Measurements from ENCODE around the gene KIAA0513.

KIAA0513 gene

GRCh38 chr16:85033171-85033570 lies 5.6 kb downstream of the KIAA0513 start:
- TF ChIP-seq REST (IDR thresholded peaks at IDR 0.05; ENCODE audit: insufficient read depth in 1 of 2, low read depth in 2 of 2, low read length in 2 of 2) (no peak), TAF1 (IDR thresholded peaks at IDR 0.05; ENCODE audit: borderline replicate concordance, insufficient read depth, low read length) (no peak), SIN3A (IDR thresholded peaks at IDR 0.05; ENCODE audit: borderline replicate concordance, insufficient read depth, low read length) (no peak), FOXP2 (optimal IDR thresholded peaks at IDR 0.05; ENCODE audit: borderline replicate concordance, extremely low read depth, extremely low read length, insufficient read depth) (no peak), POLR2AphosphoS5 (IDR thresholded peaks at IDR 0.05; ENCODE audit: low read depth, low read length) (no peak)

DNA sequence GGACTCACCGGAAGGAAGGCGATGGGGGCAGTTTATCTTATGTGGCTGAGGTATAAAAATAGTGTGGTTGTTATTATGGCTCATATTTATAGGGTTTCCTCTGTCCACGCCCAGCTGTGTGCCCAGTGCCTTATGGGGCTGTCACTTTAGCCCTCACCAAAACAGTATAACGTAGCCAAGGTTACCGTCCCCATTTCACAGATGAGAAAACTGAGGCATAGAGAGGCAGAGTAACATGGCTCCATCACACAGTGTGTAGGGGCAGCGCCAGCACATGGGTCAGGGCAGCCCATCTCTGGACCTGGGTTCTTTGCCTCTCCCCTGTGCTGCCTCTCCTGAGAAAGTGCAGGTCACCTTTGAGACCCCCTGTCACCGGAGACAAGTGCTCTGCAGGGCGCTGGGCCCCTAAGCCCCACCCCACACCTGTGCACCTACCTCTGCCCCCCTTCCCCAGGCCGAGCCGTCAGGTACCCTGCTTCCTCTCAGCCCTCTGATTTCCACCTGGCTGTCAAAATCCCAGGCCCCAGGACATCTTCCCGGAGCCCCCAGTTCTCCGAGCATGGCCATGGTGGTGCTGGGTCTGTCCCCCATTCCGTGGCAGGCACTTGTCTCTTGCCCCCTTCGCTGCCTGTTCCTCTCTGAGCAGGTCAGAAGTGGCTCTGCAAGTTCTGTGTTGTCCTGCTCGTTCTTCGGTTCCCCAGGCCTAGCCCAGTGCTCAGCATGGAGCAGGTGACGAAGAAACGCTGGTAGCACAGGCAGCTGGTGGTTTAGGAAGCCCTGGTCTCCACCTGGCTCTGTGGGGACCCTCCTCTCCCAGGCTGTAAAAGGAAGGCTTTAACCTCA lies 7.2 kb downstream of the KIAA0513 start:
- TF ChIP-seq REST (IDR thresholded peaks at IDR 0.05; ENCODE audit: insufficient read depth in 1 of 2, low read depth in 2 of 2, low read length in 2 of 2) = no peak
- TF ChIP-seq POLR2AphosphoS5 (IDR thresholded peaks at IDR 0.05; ENCODE audit: low read depth, low read length) = no peak
- TF ChIP-seq TAF1 (IDR thresholded peaks at IDR 0.05; ENCODE audit: borderline replicate concordance, insufficient read depth, low read length) = no peak
- TF ChIP-seq SIN3A (IDR thresholded peaks at IDR 0.05; ENCODE audit: borderline replicate concordance, insufficient read depth, low read length) = no peak
- no peak for TF ChIP-seq FOXP2 (optimal IDR thresholded peaks at IDR 0.05; ENCODE audit: borderline replicate concordance, extremely low read depth, extremely low read length, insufficient read depth)

- TF ChIP-seq REST (IDR thresholded peaks at IDR 0.05; ENCODE audit: insufficient read depth in 1 of 2, low read depth in 2 of 2, low read length in 2 of 2) = no peak
- TF ChIP-seq POLR2AphosphoS5 (IDR thresholded peaks at IDR 0.05; ENCODE audit: low read depth, low read length) = no peak
- TF ChIP-seq FOXP2 (optimal IDR thresholded peaks at IDR 0.05; ENCODE audit: borderline replicate concordance, extremely low read depth, extremely low read length, insufficient read depth) = no peak
- TF ChIP-seq TAF1 (IDR thresholded peaks at IDR 0.05; ENCODE audit: borderline replicate concordance, insufficient read depth, low read length) = no peak
- TF ChIP-seq SIN3A (IDR thresholded peaks at IDR 0.05; ENCODE audit: borderline replicate concordance, insufficient read depth, low read length) = no peak
These were observed 8.8 kb downstream of the KIAA0513 start for GRCh38 chr16:85036236-85037049.

GRCh38 chr16:85037050-85037410 lies 9.4 kb downstream of the KIAA0513 start:
- TF ChIP-seq TAF1 (IDR thresholded peaks at IDR 0.05; ENCODE audit: borderline replicate concordance, insufficient read depth, low read length) (no peak), REST (IDR thresholded peaks at IDR 0.05; ENCODE audit: insufficient read depth in 1 of 2, low read depth in 2 of 2, low read length in 2 of 2) (no peak), POLR2AphosphoS5 (IDR thresholded peaks at IDR 0.05; ENCODE audit: low read depth, low read length) (no peak), FOXP2 (optimal IDR thresholded peaks at IDR 0.05; ENCODE audit: borderline replicate concordance, extremely low read depth, extremely low read length, insufficient read depth) (no peak), SIN3A (IDR thresholded peaks at IDR 0.05; ENCODE audit: borderline replicate concordance, insufficient read depth, low read length) (no peak)
